Epithelial cell of prostate (primary cell): ENCODE results near the gene SLC8A2.

Source experiments
- DNase-seq: peaks from one replicate; pipeline ENCODE4 v3.0.0-alpha.2; 2011; ENCODE audit warnings: low read depth, low spot score
- H3K27ac ChIP-seq: fragments of 450-650 bp; 2 replicates; pipeline ENCODE4 v1.5.1; 2017; ENCODE audit warnings: mild to moderate bottlenecking

The SLC8A2 gene

DNA sequence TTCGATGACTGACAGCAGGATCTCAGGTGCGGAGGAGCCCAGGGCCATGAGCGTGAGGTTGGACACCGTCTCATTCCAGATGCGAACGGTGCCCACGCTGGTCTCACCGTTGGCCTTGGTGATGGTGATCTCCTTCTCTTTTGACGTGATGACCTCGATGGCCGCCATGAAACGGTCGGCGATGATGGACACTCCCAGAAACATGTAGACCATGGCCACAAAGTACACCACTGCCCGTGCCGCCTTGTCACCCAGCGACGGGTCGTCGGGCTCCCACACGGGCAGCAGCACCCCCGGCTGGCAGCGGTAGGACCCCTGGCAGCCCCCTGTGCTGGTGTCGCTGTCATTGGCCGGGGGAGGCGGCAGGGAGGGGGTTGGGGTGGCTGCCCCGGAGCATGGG lies 5.7 kb downstream of the SLC8A2 start:
- DNase-seq, result no peak
- no peak overlapping the region for H3K27ac ChIP-seq

DNA sequence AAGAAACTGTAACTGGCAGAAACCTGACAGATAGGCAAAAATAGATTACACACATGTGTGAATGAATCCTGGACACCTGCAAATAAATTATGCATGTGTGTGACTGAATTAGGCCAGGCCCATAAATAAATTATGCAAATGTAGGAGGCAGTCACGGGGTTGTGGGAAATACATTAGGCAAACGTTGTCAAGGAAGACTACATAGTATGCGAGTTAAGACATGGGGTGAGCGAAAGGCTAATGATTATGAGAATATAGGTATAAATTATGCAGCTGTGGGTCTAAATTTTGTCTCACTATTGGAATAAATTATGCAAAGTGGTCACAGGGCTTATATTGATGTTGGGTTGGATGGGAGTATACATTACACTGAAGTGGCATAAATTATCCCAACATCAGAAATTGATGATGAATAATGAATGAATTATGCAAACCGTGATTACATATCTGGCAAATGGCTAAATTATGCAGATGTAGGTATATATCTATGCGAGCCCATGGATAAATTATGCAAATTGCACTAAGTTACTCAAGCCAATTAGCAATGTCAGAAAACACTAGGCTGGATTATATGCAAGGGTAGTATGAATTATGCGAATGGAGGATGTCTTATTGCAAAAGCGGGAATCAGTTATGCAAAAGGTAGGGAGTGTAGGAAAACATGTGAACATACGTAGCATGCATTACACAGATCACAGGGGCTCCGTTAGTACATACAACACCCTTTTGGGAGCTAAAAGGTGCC lies 6.8 kb downstream of the SLC8A2 start:
- no peak for DNase-seq
- no peak overlapping the region for H3K27ac ChIP-seq

DNA sequence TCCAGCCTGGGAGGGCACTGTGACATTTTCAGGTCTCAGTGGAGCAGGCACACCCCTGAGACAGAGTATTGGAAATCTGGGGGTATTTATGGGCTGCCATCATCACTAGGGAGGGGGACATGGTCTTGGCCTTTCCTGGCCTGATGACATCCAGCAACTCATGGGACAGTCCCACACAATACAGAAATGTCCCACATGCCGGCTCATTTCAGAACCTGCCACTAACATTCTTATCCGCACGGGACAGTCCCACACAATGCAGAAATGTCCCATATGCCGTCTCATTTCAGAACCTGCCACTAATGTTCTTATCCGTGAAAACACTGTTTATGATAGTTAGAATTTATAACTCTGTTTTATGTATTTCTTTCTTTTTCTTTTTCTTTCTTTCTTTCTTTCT lies 9.8 kb downstream of the SLC8A2 start:
- DNase-seq, result no peak

DNA sequence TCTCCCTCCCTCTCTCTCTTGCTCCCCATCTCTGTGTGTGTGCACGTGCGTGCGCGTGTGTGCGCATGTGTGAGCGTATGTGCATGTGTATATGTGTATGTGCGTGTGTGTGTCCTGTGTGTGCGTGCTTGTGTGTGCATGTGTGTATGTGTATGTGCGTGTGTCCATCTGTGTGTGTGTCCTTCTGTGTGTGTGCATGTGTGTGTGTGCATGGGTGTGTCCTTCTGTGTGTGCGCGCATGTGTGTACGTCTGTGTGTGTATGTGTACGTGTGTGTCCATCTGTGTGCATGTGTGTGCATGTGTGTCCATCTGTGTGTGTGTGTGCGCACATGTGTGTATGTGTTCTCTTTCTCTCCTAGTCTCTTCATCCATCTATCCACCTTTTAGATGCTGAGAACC lies 12.2 kb downstream of the SLC8A2 start:
- H3K27ac ChIP-seq, result no peak overlapping the region
- no peak for DNase-seq

More for the DNA sequence above, 9.8 kb downstream of the SLC8A2 start:
- no peak overlapping the region for H3K27ac ChIP-seq

DNA sequence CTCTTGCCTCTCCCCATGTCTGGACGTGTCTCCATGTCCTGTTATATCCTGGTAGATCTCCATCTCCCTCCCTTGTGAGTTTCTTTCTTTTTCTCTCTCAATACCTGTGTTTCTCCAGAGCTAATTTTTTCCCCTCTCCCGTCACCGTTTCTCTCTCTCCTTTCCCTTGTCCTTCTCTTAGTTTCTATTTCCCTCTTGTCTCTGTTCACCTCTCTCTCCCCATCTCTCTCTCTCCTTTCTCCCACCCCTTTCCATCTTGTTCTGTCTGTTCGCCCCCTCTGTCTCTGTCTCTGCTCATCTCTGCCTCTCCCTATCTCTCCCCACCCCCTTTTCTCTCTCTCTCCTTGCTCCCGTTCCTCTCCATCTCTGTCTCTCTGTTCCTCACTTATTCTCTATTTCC lies 13.0 kb downstream of the SLC8A2 start:
- H3K27ac ChIP-seq, result no peak overlapping the region
- DNase-seq, result no peak

DNA sequence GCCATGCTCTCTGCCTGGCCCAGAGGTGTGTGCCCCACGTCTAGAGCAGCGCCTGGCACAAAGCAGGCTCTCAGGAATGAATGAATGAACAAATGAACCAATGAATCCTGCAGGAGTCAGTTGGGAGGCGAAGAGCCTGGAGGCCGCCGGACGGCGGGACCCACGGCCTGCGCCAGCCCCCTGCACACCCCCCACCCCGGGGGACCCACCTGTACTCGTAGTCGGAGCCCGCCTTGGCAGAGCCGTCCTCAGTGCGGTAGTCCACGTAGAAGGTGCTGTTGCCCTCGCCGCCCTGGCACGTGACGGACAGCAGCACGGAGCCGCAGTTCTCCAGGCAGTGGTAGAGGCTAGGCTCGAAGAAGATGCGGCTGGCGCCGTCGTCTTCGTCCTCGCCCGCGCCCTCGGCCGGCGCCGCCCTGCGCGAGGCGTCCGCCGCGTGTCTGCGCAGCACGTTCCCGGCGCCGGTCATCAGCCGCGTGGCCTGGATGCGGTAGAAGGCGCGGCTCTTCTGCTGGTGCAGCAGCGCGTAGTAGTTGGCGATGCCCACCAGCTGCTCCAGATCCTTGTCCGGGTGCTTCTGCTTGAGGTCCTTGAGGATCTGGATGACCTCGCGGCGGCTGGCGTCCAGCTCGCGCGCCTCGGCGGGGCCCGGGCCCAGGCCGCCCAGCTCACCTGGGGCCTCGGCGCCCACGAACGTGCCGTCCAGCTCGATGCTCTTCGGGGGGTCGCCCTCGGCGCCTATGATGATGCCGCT lies 14.8 kb downstream of the SLC8A2 start:
- H3K27ac ChIP-seq, result no peak overlapping the region
- no peak for DNase-seq

DNA sequence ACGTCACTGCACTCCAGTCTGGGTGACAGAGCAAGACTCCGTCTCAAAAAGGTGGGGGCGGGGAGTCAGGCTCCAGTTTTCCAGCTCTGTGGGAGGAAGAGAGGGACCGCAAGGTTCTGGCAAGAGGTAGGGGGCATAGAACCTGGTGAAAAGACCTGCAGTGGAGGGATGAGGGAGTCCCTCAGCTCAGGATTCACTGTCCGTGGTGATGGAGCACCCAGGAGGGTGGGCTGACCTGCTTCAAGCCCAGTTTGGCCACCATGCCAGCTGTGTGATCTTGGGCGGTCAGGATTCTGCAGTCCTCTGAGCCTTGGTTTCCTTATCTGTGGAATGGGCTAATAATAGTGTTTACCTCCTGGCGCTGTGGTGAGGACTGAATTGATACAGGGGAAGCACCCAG lies 21.2 kb downstream of the SLC8A2 start:
- DNase-seq, result no peak
- H3K27ac ChIP-seq, result no peak overlapping the region

DNA sequence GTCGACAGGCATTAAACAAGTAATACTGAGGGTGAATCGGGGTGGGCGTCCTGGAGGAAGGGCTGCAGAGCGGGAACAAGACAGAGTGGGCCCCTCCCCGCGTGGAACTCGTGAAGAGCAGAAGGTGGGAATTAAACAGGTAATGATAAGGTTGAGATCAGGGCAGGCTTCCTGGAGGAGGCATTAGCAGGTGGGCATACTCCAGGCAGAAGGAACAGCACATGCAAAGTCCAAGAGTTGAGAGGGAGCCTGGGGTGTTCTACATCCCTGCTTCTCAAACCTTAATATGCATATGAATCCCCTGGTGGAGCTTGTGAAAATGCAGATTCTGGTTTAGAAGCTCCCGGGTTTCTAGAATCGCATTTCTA lies 23.3 kb downstream of the SLC8A2 start:
- H3K27ac ChIP-seq, result no peak overlapping the region
- no peak for DNase-seq

DNA sequence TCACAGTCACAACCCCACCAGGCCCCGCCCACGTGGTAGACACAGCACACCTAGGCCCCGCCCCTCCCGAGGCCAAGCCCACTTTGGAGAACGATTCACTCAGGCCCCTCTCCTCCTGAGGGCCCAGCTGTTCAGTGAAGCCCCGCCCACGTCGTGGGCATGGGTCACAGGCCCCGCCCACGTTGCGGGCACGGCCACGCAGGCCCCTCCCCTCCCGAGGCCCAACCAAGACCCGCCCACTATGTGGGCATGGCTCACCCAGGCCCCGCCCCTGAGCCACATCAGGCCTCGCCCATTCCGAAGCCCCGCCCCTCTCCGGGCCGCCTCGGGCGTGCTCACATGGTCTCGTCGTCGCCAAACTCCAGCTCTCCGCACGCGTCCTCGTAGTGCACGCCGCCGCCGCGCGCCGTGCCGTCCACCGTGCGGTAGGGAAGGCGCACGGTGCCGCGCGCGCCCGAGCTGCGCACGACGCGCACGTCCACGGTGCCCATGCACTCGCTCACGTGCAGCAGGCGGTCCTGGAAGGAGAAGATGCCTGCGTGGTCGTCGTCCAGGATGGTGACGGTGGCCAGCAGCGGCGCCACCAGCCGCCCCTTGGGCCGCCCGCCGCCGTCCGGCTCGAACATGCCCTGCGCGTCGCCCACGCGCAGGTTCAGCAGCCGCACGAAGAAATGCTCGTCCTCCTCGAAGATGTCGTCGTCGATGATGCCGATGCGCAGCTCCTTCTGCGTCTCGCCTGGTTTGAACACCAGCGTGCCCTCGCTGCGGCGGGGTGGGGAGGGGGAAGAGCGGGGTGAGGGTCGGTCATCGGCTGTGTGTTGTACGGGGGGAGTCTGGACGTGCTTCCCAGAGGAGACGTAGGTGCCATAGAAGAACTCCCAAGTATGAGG lies 24.0 kb downstream of the SLC8A2 start:
- H3K27ac ChIP-seq, result no peak overlapping the region
- DNase-seq, result no peak

DNA sequence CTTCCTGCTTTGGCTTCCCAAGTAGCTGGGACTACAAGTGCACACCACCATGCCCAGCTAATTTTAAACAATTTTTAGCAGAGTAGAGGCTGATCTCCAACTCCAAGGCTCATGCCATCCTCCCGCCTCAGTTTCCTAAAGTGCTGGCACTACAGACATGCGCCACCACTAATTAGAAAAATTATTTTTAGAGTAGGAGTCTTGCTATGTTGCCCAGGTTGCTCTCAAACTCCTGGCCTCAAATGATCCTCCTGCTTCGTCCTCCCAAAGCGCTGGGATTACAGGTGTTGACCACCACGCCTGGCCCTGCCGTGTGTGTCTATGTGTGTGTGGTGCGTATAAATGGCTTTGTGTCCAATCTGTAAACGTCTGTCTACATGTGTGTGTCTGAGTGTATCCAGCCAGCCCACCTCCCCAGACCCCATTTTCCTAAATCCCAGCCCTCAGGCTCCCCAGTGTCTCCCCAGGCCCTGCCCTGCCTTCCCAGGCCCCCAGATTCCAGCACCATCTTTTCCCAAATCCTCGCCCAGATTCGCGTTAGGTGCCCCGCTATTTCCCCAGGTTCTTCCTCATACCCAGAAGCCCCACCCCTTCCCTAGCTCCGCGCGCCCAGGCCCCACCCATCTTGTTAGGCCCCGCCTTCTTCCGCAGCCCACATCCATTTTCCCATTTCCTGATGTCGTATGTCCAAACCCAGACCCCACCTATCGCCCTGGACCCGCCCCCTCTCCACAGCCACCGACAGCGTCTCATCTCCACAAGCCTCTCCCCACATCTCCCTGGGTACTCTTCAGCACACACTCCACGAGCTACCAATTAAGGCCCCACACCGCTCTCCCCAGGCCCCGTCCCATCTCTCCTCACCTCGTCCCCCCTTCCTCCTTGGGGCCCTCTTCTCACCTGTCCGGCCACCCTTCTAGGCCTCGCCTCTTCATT lies 24.9 kb downstream of the SLC8A2 start:
- H3K27ac ChIP-seq, result no peak overlapping the region
- no peak for DNase-seq

DNA sequence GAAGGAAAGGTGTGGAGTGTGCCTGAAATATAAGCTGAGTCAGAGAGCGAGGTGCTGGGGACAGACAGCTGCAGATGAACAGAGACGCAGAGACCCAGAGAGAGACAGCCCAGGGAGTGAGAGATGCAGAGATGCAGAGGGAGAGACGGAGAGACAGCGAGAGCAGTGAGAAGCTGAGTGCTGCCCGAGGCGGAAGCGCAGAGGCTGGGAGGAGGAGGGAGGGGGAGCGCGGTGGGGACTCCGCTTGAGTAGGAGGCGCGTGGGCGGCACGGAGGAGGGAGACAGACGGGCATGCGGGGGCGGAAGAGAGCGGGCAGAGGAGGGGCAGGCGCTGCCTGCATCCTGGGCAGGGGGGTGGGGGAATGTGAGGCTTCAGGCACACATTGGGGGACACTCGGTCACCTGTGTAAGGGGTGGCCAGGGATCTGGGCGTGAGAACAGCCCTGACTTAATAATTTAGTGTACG lies 25.7 kb downstream of the SLC8A2 start:
- no peak for DNase-seq
- H3K27ac ChIP-seq, result no peak overlapping the region

DNA sequence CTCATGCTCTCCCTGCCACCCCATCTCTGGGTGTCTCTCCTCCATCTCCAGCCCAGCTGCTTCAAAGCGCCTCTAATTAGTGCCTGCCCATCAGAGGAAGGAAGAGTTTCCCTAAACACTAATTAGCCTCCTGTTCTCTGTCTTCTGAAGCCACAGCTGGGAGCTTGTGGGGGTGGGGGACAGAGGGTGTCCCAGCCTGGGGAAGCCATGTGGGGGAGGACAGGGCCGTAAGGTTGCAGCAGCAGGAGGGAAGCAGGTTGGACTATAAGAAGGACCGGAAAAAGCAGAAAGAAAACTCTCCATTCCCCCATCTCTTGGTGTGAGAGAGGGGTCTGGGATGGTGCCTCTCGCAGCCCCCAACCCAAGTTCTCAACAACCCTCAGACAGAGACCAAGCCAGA lies 26.2 kb downstream of the SLC8A2 start:
- no peak for DNase-seq
- no peak overlapping the region for H3K27ac ChIP-seq

DNA sequence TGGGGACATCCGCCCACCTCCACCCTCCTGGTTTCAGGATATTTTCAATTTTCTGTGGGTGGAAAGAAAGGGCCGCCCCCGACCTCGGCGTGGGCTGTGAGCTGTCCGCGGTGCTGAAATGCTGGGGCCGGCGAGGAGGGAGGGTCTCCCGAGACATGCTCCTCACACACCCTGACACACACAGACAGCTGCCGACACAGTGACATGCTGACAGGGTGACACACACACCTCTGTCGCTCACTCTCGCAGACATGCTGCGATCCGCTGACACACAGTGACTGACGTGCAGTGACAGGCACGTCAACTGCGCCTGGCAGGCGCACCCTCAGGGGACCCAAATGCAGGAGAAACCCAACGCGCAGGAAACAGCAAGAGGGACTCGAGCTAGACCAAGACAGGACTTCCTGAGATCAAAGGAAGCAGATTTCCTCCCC lies 27.3 kb downstream of the SLC8A2 start:
- no peak overlapping the region for H3K27ac ChIP-seq
- DNase-seq, result no peak

DNA sequence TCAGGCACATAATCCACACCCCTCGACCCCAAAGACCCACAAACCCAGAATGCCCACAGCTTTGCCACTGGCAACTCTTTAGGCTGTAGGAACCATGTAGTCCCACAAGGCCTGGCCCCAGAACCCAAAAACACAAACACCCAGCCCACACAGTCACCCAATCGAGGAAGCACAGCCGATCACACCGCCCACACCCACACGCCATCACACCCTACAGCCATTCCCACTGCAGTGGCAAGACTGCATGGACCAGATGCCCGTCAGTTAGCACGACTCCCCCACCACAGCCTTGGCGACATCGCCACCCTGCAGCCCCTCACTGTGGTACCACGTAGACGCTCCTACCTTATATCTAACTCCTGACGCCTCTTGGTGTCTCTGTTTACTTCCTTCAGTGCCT lies 28.4 kb downstream of the SLC8A2 start:
- DNase-seq, result no peak
- H3K27ac ChIP-seq, result no peak overlapping the region

DNA sequence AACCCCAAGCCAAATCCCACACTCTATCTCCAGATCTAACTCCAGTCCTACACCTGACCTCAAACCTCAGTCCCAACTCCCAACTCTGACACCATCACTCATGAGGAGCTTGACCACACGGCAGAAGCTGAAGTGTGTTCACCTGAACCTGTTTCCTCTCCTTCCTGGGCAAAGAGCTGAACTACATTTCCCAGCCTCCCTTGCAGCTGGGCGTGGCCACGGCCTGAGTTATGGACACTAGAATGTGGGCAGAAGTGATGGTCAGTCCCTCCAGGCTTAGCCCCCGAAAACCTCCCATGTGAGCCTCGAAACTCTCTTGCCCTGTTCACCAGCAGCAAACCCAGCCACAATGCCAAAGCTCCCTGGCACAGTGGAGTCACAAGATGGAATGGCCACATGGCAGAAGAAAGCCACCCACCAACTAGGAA lies 32.9 kb downstream of the SLC8A2 start:
- no peak overlapping the region for H3K27ac ChIP-seq
- DNase-seq, result no peak

DNA sequence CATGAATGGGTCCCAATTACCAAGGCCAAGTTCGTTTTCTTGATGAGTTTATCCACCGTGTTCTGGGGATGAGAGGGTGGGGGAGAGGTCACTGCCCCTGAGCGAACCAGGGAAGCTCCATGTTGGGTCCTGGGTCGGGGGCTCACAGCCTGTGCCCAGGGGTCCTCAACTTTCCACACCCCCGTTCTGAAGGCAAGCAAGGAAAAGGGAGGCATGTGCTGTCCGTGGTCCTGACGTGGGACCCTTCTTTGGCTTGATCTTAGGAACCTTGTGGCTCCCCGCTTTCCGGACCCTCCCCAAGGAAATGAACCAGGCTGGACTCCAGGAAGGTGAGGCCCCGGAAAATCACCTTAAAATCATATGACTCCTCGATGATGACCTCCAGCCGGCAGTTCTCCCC lies 34.2 kb downstream of the SLC8A2 start:
- H3K27ac ChIP-seq, result no peak overlapping the region
- no peak for DNase-seq

DNA sequence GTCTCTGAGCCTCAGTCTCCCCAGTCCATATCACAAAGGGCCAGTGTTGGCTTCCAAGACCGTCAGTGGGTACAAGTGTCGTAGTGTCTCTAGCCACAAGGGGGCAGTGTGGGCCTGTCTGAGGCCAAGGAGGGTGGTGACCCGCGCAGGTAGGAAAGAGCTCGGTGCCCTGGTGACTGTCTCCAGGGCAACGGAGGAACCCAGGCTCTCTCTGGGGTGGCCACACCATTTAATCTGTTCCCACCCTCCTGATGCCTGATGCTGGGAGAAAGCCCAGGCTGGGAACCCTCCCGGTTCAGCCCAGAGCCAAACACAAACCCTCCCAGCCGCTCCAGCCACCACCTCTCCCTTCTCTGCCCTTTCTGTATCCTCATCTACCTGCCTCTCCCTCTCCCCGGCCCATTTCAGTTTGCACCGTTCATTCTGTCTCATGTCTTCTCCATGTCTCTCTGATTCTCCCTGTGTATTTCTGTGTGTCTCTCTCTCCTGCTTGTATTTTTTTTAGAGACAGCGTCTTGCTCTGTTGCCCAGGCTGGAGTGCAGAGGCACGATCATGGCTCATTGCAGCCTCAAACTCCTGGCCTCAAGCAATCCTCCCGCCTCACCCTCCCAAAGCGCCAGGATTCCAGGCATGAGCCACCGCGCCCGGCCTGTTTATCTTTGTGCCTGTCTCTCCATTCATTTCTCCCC lies 34.8 kb downstream of the SLC8A2 start:
- DNase-seq, result no peak
- no peak overlapping the region for H3K27ac ChIP-seq

DNA sequence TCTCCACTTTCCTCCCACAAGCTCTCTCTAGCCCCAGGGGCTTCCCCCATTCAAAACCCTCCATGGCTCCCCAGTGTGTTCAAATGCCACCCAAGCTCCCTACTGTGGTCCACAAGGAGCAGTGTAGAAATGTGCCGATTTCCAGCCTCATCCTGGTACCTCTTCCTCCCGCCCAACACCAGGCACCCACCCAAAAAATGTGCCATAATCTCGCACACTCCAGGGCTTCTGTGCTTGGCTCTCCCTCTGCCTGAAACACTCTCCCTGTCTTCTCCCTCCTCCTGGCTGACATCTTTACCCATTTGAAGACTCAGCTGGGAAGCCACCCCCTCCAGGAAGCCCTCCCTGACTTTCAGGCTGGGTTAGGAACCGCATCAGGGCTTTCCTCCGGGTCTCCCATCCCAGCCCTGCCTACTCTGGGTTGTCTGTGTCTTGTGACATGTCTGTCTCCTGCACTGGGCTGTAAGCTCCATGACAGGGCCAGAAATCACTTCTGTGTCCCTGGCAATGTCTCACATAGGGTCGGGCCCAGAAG lies 35.7 kb downstream of the SLC8A2 start:
- DNase-seq, result no peak
- no peak overlapping the region for H3K27ac ChIP-seq

DNA sequence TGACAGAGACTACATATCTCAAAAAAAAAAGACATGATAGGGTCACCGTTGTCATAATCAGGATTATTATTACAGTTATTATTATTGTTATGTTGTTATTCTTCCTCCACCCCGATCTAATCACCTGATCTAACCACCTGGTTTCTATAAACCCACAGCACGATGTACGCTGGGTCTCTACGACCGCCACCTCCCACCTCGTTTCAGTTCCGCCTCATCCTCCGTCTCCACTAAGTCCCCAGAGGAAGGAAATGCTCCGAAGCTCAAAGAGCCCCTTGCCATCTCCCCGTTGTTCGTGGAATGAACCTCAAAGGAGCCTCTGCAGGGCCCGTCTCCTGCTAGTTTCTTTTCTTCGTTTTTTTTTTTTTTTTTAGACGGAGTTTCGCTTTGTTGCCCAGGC lies 36.5 kb downstream of the SLC8A2 start:
- no peak for DNase-seq
- H3K27ac ChIP-seq, result no peak overlapping the region
